Activated CD4-positive, alpha-beta T cell treated with anti-CD3 and anti-CD28 coated beads for 48 hours (primary cell): ENCODE data around the gene METTL23.
A peak's percentile ranks its signal among the peaks of the same experiment; 100 is the strongest.
"Not testable (repeated sequence)": the region's sequence is repeated elsewhere in the genome, so short reads cannot be mapped to it uniquely, and the experiment has no call there.

Source experiments
- DNase-seq: peaks from one replicate; pipeline ENCODE4 v3.0.0-alpha.2; 2020

The METTL23 gene

GRCh38 chr17:76714336-76714735, 12.3 kb upstream of the METTL23 start:
- DNase-seq: no peak

- peak; percentile 87 for DNase-seq
Observed at GRCh38 chr17:76714822-76715495, 11.7 kb upstream of the METTL23 start.

DNA sequence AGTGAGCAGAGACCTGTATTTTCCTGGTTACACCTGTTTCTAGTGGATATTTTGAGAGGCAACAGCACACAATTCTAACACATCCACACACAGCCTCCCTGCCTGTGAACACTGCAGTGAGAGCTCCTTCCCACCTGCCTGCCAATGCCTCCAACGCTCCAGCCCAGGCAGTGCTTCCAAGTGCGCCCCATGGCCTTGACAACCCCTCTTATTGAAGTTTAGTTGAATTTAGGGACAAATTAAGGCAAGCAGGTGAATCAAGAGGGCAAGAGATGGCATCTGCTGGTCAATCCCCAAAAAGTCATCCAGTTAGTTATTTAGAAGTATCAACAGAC, 11.2 kb upstream of the METTL23 start:
- DNase-seq: no peak

- peak; percentile 40 for DNase-seq
Observed at GRCh38 chr17:76716146-76716838, 10.3 kb upstream of the METTL23 start.

DNA sequence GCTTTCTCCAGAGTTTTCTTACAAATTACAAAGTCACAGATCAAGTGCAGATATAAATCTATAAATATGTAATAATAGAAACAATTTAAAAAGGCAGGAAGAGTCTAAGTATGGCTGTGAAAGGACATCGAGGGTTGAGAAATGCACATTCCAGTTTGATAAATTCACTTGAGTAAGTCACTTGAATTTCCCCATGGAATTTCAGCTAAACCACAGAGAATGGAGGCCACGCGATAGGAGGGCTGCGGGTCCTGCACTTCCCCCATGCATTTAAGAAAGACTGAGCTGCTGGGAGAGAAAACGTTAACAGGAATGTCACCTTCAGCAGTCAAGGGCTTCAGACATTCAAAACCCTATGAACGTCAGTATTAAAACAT, 9.8 kb upstream of the METTL23 start:
- no peak for DNase-seq

DNA sequence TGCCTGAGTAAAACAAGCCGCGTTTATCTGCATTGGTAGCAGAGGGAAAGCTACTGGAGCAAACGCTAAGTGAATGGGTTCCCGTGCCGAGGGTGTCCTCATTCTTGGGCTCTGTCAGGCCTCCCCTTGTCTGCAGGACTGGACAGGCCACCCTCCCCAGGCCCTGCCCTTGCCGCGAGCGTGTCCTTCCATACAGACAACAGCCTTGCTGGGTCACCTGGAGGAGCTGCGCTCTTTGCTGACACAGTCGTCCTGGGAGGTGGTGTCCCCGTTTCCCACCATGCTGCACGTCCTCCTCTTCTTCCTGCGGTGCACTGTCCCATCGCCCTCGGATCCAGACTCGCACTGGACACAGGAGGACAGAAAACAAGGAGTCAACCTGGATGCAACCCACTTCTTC, 8.1 kb upstream of the METTL23 start:
- no peak for DNase-seq

DNA sequence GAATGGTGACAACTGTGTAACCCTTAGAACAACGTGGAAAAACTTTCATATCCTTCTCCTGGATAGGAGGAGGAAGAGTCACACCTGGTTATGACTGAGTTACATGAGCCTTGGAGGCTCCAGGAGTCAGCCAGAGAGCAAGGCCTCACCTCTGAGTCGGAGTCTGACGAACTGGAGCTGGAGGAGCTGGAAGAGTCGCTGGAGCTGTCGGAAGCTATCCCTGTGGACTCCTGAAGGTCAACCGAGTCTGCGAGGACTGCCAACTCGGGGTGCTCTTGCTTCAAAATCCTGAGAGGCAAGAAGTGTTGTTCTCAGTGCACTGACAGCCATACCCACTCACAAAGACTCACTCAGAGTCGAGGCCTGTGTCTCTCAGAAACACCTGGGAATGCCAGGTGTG, 6.4 kb upstream of the METTL23 start:
- no peak for DNase-seq

DNA sequence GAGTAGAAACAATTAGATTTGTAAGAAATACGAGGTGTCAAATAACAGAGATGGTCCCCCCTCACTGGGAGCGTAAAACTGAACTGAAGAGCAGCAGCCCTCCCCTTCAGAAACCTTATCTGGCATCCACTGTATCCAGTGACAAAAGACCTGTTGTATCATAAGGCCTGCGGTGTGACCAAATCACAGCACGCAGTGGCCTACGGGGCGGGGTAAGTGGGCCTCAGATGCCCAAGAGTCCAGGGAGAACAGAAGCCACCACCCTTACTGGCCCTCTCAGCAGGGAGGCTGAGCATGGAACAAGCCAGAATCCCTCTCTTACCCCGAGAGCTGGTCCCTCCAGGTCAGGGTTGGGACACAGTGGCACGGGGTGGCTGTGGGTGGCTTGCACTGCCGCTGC, 5.7 kb upstream of the METTL23 start:
- DNase-seq: no peak

- DNase-seq: no peak
Observed at GRCh38 chr17:76721463-76721862, 5.2 kb upstream of the METTL23 start.

DNA sequence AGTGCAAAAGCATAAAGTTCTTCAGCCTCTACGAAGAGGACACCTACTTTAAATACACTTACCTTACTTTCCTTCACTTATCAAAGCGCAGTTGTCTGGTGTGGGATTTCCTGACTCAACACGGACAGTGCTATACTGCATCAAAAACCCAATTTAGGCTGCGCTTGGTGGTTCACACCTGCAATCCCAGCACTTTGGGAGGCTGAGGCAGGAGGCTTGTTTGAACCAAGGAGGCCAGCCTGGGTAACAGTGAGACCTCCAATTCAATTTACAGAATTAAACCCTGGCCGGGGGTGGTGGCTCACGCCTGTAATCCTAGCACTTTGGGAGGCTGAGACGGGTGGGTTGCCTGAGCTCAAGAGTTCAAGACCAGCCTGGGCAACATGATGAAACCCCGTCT, 4.4 kb upstream of the METTL23 start:
- no peak for DNase-seq

DNA sequence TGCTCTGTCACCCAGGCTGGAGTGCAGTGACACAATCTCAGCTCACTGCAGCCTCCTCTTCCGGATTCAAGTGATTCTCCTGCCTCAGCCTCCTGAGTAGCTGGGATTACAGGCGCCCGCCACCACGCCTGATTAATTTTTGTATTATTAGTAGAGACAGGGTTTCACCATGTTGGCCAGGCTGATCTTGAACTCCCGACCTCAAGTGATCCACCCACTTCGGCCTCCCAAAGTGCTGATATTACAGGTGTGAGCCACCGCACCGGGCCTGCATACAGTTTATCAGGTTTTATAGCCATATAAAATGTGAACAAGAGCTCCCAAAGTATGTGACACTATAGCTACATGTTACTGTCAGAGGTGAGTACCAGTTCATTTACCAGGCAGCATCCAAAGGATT, 3.7 kb upstream of the METTL23 start:
- not testable (repeated sequence) for DNase-seq

DNA sequence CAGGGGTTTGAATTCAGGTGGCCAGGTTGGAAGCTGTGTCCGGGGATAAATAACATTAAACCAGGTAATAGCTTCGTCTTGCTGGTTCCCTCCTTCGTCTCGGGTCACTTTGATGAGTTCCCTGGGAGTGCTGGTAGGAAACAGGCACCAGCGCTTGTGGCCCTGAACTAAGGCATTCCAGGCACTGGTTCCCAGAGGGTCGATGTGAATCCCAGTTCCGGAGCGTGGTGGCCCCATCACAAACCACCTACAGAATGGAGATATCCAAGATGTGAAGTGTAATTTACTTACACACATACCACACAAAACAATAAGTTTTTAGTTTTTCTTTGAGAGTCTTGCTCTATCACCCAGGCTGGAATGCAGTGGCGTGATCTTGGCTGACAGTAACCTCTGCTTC, 2.8 kb upstream of the METTL23 start:
- no peak for DNase-seq

GRCh38 chr17:76725580-76726230, 934 bp upstream of the METTL23 start:
- DNase-seq: peak; percentile 85

DNA sequence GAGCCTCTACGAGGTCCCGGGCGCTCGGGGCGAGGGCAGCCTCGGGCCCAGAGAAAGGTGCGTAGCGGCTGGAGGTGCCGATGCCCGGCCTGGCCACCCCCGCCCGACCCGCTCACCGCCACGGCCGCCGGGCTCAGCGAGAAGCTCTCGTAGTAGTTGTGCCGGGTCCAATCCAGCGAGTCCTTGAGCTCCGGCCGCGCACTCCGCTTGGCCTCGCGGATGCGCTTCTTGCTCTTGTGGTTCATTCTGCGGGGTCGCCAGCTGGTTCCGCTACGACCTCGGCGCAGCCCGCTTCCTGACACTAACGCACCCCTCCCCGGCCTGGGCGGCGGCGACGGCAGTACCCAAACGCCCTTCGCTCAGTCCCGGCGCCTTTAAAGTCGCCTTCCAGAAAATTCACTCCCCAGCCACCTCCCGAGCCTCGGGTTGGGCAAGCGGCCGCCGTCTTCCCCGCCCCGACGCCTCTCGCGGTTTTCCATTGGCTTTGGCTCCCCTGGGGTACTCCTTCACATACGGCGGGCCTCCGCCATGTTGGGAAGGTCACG, 336 bp upstream of the METTL23 start, which contains the start of gene JMJD6:
Gene JMJD6, minus strand, starts transcription at position 376 of the 545 bp plus-strand sequence. Its CDS starts 131 bp downstream, at position 245.
- DNase-seq: peak; percentile 97

- DNase-seq: peak; percentile 42
Observed at GRCh38 chr17:76727745-76728456, 1.3 kb downstream of the METTL23 start.

DNA sequence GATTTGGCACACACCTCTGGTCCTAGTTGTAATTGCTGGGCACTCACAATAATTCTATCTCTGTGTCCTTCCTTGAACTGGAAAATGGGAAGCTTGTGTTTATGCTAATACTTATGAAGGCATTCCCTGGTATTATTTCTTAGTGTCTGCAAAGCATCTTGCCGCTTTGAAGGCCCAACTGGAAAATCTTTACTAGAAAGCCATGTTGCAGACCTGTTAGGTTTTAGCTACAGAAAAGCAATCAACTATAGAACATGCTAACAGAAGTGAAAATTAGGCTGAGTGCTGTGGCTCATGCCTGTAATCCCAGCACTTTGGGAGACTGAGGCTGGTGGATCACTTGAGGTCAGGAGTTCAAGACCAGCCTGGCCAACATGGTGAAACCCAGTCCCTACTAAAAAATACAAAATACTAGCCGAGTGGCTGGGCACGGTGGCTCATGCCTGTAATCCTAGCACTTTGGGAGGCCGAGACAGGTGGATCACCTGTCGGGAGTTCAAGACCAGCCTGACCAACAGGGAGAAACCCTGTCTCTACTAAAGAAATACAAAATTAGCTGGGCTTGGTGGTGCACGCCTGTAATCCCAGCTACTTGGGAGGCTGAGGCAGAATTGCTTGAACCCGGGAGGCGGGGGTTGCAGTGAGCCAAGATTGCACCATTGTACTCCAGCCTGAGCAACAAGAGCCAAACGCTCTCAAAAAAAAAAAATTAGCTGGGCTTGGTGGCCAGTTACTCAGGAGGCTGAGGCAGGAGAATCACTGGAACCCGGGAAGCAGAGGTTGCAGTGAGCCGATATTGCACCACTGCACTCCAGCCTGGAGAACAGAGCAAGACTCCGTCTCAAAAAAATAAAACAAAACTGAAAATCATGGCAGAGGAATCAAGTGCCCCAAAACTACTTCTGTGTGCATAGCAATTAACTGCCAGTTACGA, 5.4 kb downstream of the METTL23 start:
- DNase-seq: not testable (repeated sequence)

- no peak for DNase-seq
Observed at GRCh38 chr17:76732734-76733617, 6.3 kb downstream of the METTL23 start.

- DNase-seq: no peak
Observed at GRCh38 chr17:76733618-76733957, 6.9 kb downstream of the METTL23 start.

DNA sequence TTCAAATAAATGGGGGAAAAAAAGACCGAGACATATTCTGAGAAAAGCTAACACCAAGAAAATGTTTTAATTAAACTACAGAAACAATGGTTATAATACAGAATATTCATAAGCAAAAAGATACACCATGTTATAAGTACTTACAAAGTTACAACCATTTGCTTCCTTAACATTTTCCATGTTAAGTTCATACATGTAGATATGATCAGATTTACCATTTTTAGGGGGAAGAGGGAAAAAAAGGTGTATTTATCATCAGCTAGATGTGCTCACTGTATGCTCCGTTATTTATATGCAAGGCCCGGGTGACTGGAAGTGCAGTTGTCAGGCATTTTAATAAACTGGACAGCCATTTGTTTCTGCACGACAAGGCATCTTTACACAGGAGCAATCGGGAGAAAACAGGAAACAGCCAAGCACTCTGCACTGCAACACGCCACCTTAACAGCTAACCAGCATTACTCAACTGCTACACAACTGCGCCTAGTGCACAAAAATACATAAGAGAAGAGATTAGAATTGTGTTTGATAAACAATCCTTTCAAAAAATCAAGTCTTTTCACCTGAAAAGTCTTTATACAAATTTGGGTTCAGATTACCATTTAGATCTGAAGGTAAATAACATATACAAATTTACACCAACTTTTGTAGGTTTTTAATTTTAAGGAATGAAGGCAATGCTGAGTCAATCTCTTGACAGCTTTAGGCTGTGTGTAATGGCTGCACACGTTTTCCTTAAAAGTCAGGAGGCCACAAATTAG, 7.6 kb downstream of the METTL23 start:
- no peak for DNase-seq

DNA sequence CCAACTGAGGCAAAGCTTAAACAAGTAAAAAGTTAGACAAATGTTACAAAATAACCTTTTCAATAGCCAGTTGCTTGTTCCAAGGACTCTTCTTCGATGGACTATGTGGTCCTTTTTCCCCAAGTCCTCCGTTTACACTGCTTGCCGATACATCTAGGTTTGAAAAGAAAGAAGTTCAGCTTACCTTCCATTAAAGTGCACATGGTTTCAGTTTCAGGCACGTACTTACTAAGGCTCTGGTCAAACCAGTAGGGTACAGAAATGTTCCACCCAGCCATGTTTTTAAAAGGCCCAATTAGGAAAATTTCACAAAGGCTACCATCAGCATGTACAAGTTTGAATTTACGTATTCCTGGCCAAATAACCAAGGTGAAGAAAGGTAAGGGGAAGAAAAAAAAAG, 8.4 kb downstream of the METTL23 start:
- DNase-seq: no peak
